Thoracic aorta (tissue), 2 donors: ENCODE measurements around the gene CCDC187. TPM values are rescaled to one million over a fixed set of nuclear protein-coding genes. Genes with fewer than 3 reads are reported as not detected.

ENCODE experiments used
- ATAC-seq: fragments of 150-250 bp; one replicate; pipeline ENCODE4 v1.8.0; 2017; ENCODE audit warnings: low read depth; ENCODE audit not compliant: insufficient number of reproducible peaks, low FRiP score
- DNase-seq: peaks from one replicate; pipeline ENCODE4 v3.0.0-alpha.2; 2020; ENCODE audit warnings: low spot score
- H3K27ac ChIP-seq, 2 donors: fragments of 200-600 bp; sonication (generic); 1 replicate in 1 of 2; 2 replicates in 1 of 2; pipeline ENCODE4 v1.5.1; 2016; ENCODE audit warnings: mild to moderate bottlenecking in 2 of 2, moderate library complexity in 2 of 2
- H3K27me3 ChIP-seq: fragments of 200-600 bp; sonication (generic); replicated peaks from 2 replicates; pipeline ENCODE4 v1.6.0; 2016; ENCODE audit warnings: mild to moderate bottlenecking; ENCODE audit not compliant: insufficient read depth
- H3K36me3 ChIP-seq: fragments of 200-600 bp; sonication (generic); one replicate; pipeline ENCODE4 v1.5.1; 2016
- H3K4me1 ChIP-seq, 2 donors: fragments of 200-600 bp; sonication (generic); 1 replicate in 1 of 2; 2 replicates in 1 of 2; pipeline versions ENCODE4 v1.5.1 to v1.6.0; 2016; ENCODE audit warnings: low read depth in 2 of 2, mild to moderate bottlenecking in 1 of 2; ENCODE audit not compliant: control insufficient read depth in 1 of 2
- H3K4me3 ChIP-seq: fragments of 200-600 bp; sonication (generic); 2 replicates; pipeline ENCODE4 v1.5.1; 2016; ENCODE audit warnings: mild to moderate bottlenecking
- H3K9me3 ChIP-seq: fragments of 200-600 bp; sonication (generic); 2 replicates; pipeline ENCODE4 v1.5.1; 2016
- total RNA-seq, 2 donors: library from RNA; depleted of rRNA; stranded (reverse); fragments of >200 nt; gene quantifications; one replicate each; pipeline versions ENCODE4 v1.1.0 to v1.2.3, GENCODE V29; 2016
- TF ChIP-seq, protein P1 (sequence below): fragments of 200-600 bp; sonication (generic); IDR thresholded peaks from one replicate; pipeline ENCODE4 v1.5.1; 2019; ENCODE audit warnings: antibody characterized with exemption

Gene CCDC187
- total RNA-seq, 2 donors from 2014 or later: not detected

DNA sequence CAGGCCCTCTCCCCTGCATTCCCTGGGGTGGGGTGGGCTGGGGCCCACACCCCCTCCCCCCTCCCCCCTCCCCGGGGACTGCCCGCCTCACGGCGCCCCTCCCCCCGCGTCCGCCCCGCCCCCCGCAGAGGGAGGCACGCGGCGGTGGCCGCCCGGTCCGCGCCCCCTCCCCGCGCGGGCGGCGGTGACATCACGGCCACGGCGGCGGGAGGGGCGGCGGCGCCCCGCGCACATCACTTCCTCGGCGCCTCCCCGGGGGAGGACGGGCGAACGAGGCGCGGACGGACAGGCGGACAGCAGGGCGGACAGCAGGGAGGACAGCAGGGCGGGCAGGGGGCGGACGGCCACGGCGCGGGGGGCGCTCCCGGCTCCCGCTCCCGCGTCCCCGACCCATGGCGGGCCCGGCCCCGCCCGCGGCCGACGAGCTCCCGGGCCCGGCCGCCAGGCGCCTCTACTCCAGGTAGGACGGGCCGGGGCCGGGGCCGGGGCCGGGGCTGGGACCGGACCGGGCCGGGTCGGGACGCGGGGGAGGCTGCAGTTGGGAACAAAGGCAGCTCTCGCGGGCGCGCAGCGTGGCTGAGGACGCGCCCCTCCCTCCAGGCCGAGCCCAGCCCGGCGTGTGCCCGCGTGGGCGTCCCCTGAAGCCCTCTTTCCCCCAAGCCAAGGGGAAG, 23.5 kb upstream of the CCDC187 start, which contains the start of gene GPSM1:
Gene GPSM1, plus strand, starts transcription at position 236 of the 671 bp plus-strand sequence. Its CDS starts 157 bp downstream, at position 393.
- Histone ChIP-seq H3K4me3 (peak within 1 kb of the TSS; percentile 68), H3K36me3 (no peaks in the 10 kb centered on the region), H3K27ac (peak within 1 kb of the TSS; percentile 67 to 73), H3K4me1 (peaks cover 24 to 36% of the 10 kb centered on the region in 2 donors), H3K9me3 (no peaks in the 10 kb centered on the region), H3K27me3 (no peaks in the 10 kb centered on the region)
- TF ChIP-seq, protein P1, sequence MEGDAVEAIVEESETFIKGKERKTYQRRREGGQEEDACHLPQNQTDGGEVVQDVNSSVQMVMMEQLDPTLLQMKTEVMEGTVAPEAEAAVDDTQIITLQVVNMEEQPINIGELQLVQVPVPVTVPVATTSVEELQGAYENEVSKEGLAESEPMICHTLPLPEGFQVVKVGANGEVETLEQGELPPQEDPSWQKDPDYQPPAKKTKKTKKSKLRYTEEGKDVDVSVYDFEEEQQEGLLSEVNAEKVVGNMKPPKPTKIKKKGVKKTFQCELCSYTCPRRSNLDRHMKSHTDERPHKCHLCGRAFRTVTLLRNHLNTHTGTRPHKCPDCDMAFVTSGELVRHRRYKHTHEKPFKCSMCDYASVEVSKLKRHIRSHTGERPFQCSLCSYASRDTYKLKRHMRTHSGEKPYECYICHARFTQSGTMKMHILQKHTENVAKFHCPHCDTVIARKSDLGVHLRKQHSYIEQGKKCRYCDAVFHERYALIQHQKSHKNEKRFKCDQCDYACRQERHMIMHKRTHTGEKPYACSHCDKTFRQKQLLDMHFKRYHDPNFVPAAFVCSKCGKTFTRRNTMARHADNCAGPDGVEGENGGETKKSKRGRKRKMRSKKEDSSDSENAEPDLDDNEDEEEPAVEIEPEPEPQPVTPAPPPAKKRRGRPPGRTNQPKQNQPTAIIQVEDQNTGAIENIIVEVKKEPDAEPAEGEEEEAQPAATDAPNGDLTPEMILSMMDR: no peak
- peak; percentile 66 for ATAC-seq
- DNase-seq: no peak

DNA sequence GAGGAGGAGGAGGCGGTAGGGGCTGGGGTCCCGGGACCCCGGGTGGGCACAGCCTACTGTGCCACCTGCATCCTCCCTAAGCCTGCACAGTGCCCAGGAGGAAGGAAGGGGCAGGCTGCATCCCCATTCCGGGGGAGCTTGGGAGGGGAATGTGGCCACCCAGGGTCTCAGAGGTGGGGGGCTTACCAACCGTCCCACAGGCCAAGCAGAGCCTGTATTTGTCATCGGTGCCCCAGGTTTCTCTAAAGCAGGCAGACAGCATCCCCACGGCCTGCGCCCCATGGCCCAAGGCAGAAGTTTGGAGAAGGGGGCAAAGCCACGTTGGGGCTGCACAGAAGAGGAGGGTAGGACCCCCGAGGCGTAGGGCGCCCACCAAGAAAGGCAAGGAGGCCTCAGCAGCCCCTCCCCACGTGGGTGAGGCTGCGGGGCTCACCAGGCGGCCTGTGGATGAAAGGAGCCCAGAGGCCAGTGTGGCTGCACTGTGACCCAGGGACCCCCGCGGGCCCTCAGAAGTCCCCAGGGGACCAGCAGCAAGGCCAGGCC, 22.9 kb upstream of the CCDC187 start:
- TF ChIP-seq, protein P1: no peak
- no peak for ATAC-seq
- Histone ChIP-seq H3K36me3 (no peaks in the 10 kb centered on the region), H3K4me1 (peaks cover 24 to 36% of the 10 kb centered on the region in 2 donors), H3K4me3 (peak overlapping the region; percentile 68), H3K27ac (peak overlapping the region; percentile 67 to 73), H3K27me3 (no peaks in the 10 kb centered on the region), H3K9me3 (no peaks in the 10 kb centered on the region)
- DNase-seq: no peak

- TF ChIP-seq, protein P1: no peak
- no peaks in the 10 kb centered on the region for H3K27me3 ChIP-seq
- peak overlapping the region; percentile 67 to 73 for H3K27ac ChIP-seq
- H3K36me3 ChIP-seq: no peaks in the 10 kb centered on the region
- no peaks in the 10 kb centered on the region for H3K9me3 ChIP-seq
- H3K4me3 ChIP-seq: peak overlapping the region; percentile 68
- H3K4me1 ChIP-seq: peaks cover 24 to 36% of the 10 kb centered on the region in 2 donors
- no peak for DNase-seq
- no peak for ATAC-seq
Observed at GRCh38 chr9:136326061-136326760, 22.3 kb upstream of the CCDC187 start.

DNA sequence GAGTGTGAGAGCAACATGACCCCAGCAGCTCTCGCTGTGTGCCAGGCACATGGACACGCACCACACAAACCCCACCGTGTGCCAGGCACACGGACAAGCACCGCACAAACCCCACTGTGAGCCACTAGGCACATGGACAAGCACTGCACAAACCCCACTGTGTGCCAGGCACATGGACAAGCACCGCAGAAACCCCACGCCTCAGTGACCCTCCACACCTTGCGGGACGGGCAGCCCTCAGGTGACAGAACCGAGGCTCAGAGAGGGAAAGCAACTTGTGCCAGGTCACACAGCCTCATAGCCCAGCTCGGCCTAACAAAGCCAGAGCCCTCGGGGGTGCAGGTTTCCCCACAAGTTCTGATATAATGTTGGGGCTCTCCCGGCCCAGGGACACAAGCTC, 21.5 kb upstream of the CCDC187 start:
- Histone ChIP-seq H3K27me3 (no peaks in the 10 kb centered on the region), H3K27ac (peak overlapping the region in 1 of 2 donors; percentile 73), H3K9me3 (no peaks in the 10 kb centered on the region), H3K36me3 (no peaks in the 10 kb centered on the region), H3K4me3 (no peak overlapping the region), H3K4me1 (peaks cover 24 to 36% of the 10 kb centered on the region in 2 donors)
- ATAC-seq (no peak), DNase-seq (no peak)
- TF ChIP-seq, protein P1: no peak
